ENCODE measurements around the gene CTCFL.
A peak's percentile ranks its signal among the peaks of the same experiment; 100 is the strongest.

CTCFL gene

DNA sequence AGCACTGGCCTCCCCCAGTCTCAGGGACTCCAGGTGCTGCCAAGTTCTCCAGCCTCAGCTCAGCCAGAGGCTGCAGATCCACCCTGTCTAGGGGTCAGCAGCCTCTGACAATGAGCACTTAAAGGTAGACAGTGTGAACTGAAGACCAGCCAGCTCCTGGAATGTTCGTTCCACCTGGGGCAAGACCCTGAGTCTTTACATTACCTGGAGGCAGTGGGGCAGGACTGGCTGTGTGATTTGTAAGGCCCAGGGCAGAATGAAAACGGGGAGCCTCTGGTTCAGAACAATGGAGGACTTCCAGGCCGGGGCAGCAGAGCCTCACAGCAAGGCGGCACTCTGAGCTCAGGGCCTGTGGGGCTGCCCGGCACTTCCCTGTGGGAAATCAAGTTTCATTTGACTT, 65.0 kb downstream of the CTCFL start:
- H3K27ac ChIP-seq (ENCODE audit: low read depth in 2 of 2, low read length in 2 of 2): no peak overlapping the region
- H3K36me3 ChIP-seq (ENCODE audit: control insufficient read depth in 2 of 2, insufficient read depth in 2 of 2, low read length in 2 of 2): no peaks in the 10 kb centered on the region
- no peaks in the 10 kb centered on the region for H3K27me3 ChIP-seq (ENCODE audit: control insufficient read depth in 2 of 2, insufficient read depth in 2 of 2, low read length in 2 of 2)
- no peaks in the 10 kb centered on the region for H3K9me3 ChIP-seq (ENCODE audit: control insufficient read depth in 2 of 2, low read length in 2 of 2)
- no peaks in the 10 kb centered on the region for H3K4me1 ChIP-seq (ENCODE audit: control insufficient read depth in 2 of 2, insufficient read depth in 2 of 2, low read length in 2 of 2)
- H3K4me3 ChIP-seq (ENCODE audit: low read length in 2 of 2): no peak overlapping the region
- H3K9ac ChIP-seq (ENCODE audit: low read depth in 1 of 2, low read length in 2 of 2): no peak overlapping the region

DNA sequence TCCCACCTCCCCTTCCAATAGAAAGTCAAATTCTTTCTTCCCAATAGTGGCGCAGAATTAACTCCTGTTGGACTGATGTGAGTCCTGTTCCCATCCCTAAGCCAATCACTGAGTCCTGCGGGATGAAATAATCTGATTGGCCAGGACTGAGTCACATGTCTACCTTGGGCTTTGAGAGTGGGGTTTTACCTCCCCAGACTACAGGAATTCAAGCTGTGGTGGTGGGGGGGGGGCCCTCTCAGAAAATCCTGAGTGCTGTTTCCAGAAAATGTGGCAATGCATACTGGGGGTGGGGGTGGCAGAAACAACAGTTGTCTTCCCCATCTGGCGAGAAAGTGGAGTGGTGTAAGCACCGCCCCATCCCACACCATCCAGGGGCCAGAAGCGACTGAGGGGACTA, 65.7 kb downstream of the CTCFL start:
- no peaks in the 10 kb centered on the region for H3K9me3 ChIP-seq (ENCODE audit: control insufficient read depth in 2 of 2, low read length in 2 of 2)
- no peaks in the 10 kb centered on the region for H3K36me3 ChIP-seq (ENCODE audit: control insufficient read depth in 2 of 2, insufficient read depth in 2 of 2, low read length in 2 of 2)
- H3K4me1 ChIP-seq (ENCODE audit: control insufficient read depth in 2 of 2, insufficient read depth in 2 of 2, low read length in 2 of 2): no peaks in the 10 kb centered on the region
- no peak overlapping the region for H3K4me3 ChIP-seq (ENCODE audit: low read length in 2 of 2)
- H3K9ac ChIP-seq (ENCODE audit: low read depth in 1 of 2, low read length in 2 of 2): no peak overlapping the region
- no peak overlapping the region for H3K27ac ChIP-seq (ENCODE audit: low read depth in 2 of 2, low read length in 2 of 2)
- no peaks in the 10 kb centered on the region for H3K27me3 ChIP-seq (ENCODE audit: control insufficient read depth in 2 of 2, insufficient read depth in 2 of 2, low read length in 2 of 2)

DNA sequence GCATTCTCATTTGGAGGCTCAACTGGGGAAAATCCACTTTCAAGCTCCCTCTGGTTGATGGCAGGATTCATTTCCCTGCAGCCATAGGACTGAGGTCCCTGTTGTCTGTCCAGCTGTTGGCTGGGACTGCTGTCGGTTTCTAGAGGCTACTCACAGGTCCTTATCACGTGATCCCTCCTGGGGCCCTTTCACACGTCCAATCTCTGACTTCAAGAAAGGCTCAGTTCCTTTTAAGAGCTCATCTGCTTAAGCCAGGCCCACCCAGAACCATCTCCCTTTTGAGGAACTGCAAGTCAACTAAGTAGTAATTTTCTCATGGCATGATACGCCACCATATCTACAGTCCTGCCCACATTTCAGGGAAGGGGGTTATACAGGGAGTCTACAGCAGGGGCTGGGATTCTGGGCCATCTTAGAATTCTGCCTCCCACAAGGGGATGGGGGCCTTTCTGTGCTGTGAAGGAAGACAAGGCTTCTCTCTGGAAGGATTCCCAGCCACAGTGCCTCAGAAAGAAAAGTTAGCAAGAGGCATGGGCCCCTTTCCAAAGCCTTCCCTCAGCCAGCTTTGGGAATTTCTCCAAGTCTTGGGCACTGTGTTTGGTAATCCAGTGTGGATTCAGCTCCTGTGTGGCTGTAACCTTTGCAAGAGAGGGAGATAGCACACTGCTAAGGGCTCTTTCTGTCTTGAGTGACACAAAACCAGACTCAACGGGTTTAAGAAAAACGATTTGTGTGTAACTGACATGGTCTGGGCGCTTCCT, 66.4 kb downstream of the CTCFL start:
- Histone ChIP-seq H3K36me3 (ENCODE audit: control insufficient read depth in 2 of 2, insufficient read depth in 2 of 2, low read length in 2 of 2) (no peaks in the 10 kb centered on the region), H3K27ac (ENCODE audit: low read depth in 2 of 2, low read length in 2 of 2) (no peak overlapping the region), H3K4me1 (ENCODE audit: control insufficient read depth in 2 of 2, insufficient read depth in 2 of 2, low read length in 2 of 2) (no peaks in the 10 kb centered on the region), H3K4me3 (ENCODE audit: low read length in 2 of 2) (no peak overlapping the region), H3K27me3 (ENCODE audit: control insufficient read depth in 2 of 2, insufficient read depth in 2 of 2, low read length in 2 of 2) (no peaks in the 10 kb centered on the region), H3K9ac (ENCODE audit: low read depth in 1 of 2, low read length in 2 of 2) (no peak overlapping the region), H3K9me3 (ENCODE audit: control insufficient read depth in 2 of 2, low read length in 2 of 2) (no peaks in the 10 kb centered on the region)

DNA sequence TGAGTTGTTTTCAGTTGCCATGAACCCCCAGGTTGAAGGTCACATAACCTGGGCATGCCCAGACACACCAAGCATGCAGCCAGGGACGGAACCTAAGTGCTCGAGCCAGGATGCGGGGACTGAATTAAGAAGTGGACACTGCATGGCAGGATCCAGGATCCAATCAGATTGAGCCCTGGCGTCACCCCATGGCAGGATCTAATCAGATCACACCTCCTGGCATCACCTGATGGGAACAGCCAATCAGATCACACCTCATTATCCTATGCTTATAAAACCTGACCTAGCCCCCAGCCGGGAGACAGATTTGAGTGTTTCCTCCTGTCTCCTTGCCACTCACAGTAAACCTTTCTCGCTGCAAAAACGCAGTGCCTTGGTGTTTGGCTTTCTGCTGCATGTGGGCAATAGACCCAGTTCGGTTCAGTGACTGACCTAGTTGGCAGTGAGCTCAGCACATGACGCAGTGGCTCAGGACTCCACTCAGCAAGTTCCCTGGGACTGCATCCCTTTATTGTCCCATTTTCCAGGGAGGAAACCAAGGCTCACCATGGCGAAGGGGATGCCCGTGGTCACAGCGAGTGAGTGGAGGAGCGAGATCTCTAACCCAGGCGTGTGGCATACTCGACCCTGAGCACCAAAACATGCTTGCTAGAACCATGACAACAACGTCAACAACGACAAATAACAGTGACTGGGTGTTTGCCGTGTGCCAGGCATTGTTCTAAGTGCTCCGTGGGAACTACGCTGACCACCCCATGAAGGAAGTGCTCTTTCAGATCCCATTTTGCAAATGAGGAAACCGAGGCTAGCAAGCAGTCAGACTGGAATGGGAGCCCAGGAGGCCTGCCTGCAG, 67.5 kb downstream of the CTCFL start:
- no peaks in the 10 kb centered on the region for H3K9me3 ChIP-seq (ENCODE audit: control insufficient read depth in 2 of 2, low read length in 2 of 2)
- no peaks in the 10 kb centered on the region for H3K4me1 ChIP-seq (ENCODE audit: control insufficient read depth in 2 of 2, insufficient read depth in 2 of 2, low read length in 2 of 2)
- peak overlapping the region in 1 of 2 donors; percentile 39 for H3K27ac ChIP-seq (ENCODE audit: low read depth in 2 of 2, low read length in 2 of 2)
- no peak overlapping the region for H3K4me3 ChIP-seq (ENCODE audit: low read length in 2 of 2)
- H3K36me3 ChIP-seq (ENCODE audit: control insufficient read depth in 2 of 2, insufficient read depth in 2 of 2, low read length in 2 of 2): no peaks in the 10 kb centered on the region
- no peaks in the 10 kb centered on the region for H3K27me3 ChIP-seq (ENCODE audit: control insufficient read depth in 2 of 2, insufficient read depth in 2 of 2, low read length in 2 of 2)
- H3K9ac ChIP-seq (ENCODE audit: low read depth in 1 of 2, low read length in 2 of 2): no peak overlapping the region

DNA sequence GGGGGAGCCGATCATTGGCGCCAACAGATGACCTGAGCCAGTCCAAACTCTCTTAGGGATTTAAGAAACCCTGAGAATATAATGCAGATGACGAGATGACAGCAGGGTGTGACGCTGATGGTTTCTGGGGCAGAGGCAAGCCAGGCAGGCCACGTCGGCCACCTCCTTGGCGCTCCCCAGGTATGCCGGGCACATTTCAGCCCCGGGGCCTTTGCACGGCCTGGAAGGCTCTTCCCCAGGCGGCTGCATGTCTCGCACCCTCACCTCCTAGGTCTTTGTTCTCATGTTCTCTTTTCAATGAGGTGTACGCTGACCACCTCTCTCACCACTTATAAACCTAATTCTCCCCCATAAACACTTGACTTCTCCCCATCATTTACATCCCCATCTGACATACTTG, 68.8 kb downstream of the CTCFL start:
- H3K27ac ChIP-seq (ENCODE audit: low read depth in 2 of 2, low read length in 2 of 2): no peak overlapping the region

DNA sequence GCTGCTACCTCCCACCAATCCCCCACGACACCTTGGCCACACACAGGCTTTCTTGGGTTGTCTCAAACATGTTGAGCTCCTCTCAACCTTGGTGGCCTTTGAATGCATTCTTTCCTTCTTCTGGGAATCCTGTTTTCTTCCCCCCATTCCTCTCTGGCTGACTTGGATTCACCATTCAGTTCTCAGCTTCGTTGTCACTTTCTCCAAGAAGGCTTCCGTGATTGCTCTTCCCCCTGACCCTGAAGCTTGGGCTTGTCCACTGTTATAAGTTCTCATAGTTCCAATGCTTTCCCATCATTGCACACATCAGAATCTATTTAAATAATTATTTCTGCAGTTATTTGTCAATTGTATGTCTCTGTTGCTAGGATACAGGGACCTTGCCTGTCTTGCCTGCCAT, 69.6 kb downstream of the CTCFL start:
- H3K27me3 ChIP-seq (ENCODE audit: control insufficient read depth in 2 of 2, insufficient read depth in 2 of 2, low read length in 2 of 2): no peaks in the 10 kb centered on the region
- H3K4me1 ChIP-seq (ENCODE audit: control insufficient read depth in 2 of 2, insufficient read depth in 2 of 2, low read length in 2 of 2): peaks cover 3 to 4% of the 10 kb centered on the region in 2 donors
- no peak overlapping the region for H3K27ac ChIP-seq (ENCODE audit: low read depth in 2 of 2, low read length in 2 of 2)
- no peak overlapping the region for H3K4me3 ChIP-seq (ENCODE audit: low read length in 2 of 2)
- H3K36me3 ChIP-seq (ENCODE audit: control insufficient read depth in 2 of 2, insufficient read depth in 2 of 2, low read length in 2 of 2): no peaks in the 10 kb centered on the region
- H3K9me3 ChIP-seq (ENCODE audit: control insufficient read depth in 2 of 2, low read length in 2 of 2): no peaks in the 10 kb centered on the region
- no peak overlapping the region for H3K9ac ChIP-seq (ENCODE audit: low read depth in 1 of 2, low read length in 2 of 2)

More for the DNA sequence above, 68.8 kb downstream of the CTCFL start:
- peaks cover under 1 to 3% of the 10 kb centered on the region in 2 donors for H3K4me1 ChIP-seq (ENCODE audit: control insufficient read depth in 2 of 2, insufficient read depth in 2 of 2, low read length in 2 of 2)
- no peak overlapping the region for H3K4me3 ChIP-seq (ENCODE audit: low read length in 2 of 2)
- no peak overlapping the region for H3K9ac ChIP-seq (ENCODE audit: low read depth in 1 of 2, low read length in 2 of 2)
- no peaks in the 10 kb centered on the region for H3K27me3 ChIP-seq (ENCODE audit: control insufficient read depth in 2 of 2, insufficient read depth in 2 of 2, low read length in 2 of 2)
- no peaks in the 10 kb centered on the region for H3K9me3 ChIP-seq (ENCODE audit: control insufficient read depth in 2 of 2, low read length in 2 of 2)
- no peaks in the 10 kb centered on the region for H3K36me3 ChIP-seq (ENCODE audit: control insufficient read depth in 2 of 2, insufficient read depth in 2 of 2, low read length in 2 of 2)

DNA sequence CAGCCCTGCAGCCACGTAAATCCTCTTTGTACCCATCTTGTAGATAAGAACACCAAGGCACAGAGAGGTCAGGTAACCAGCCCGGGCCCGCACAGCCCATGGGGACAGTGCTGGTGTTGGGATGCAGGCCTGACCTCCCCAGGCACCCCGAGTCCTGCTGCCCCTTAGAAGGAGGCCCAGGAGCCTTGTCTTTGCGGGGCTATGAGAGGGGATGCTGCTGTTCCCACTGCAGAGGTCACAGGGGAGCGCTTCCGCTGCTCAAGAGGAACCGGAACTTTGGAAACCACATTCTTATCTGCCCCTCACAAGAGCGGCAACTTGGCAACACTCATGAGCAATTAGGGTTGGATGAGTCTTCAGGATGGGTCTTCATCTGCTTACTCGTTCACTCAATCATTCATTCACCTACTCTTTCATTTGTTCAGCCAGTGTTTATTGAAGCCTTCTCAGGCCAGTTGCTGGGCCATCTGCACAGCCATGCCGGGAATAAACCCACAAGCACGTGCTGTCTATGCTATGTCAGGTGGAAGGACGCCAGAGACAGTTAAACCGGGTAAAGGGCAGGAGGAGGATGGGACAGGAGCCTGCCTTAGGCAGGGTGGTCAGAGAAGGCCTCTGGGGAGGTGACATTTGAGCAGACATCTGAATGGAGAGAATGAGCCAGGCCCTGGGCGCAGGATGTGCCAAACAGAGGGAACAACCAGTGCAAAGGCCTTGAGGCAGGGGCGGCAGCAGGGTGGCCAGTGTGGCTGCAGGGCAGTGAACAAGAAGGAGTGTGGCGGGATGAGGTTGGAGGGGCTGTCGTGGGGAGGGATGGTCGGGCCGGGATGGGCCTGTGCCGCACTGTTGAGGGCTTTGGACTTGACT, 72.9 kb downstream of the CTCFL start:
- Histone ChIP-seq H3K36me3 (ENCODE audit: control insufficient read depth in 2 of 2, insufficient read depth in 2 of 2, low read length in 2 of 2) (no peaks in the 10 kb centered on the region), H3K4me3 (ENCODE audit: low read length in 2 of 2) (no peak overlapping the region), H3K9me3 (ENCODE audit: control insufficient read depth in 2 of 2, low read length in 2 of 2) (no peaks in the 10 kb centered on the region), H3K27ac (ENCODE audit: low read depth in 2 of 2, low read length in 2 of 2) (peak overlapping the region in 1 of 2 donors; percentile 63), H3K27me3 (ENCODE audit: control insufficient read depth in 2 of 2, insufficient read depth in 2 of 2, low read length in 2 of 2) (no peaks in the 10 kb centered on the region), H3K4me1 (ENCODE audit: control insufficient read depth in 2 of 2, insufficient read depth in 2 of 2, low read length in 2 of 2) (peaks cover 3 to 9% of the 10 kb centered on the region in 2 donors), H3K9ac (ENCODE audit: low read depth in 1 of 2, low read length in 2 of 2) (no peak overlapping the region)

DNA sequence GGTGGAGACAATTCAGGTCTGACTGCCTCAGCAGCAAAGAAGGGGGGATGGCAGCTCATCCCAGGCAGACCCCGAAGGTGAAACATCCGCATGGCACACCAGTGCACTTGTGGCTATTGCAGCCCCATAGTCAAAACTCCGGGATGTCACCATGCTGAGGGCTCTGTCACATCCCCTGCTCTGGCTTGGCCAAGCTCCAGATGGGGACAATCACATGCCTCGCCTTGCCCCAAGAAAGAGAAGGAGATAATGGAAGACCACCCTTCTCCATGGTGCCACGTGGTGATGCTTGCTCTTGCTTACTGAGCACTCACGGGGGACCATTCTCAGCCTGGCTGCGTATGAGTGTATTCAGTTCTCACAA, 73.5 kb downstream of the CTCFL start:
- Histone ChIP-seq H3K9me3 (ENCODE audit: control insufficient read depth in 2 of 2, low read length in 2 of 2) (no peaks in the 10 kb centered on the region), H3K36me3 (ENCODE audit: control insufficient read depth in 2 of 2, insufficient read depth in 2 of 2, low read length in 2 of 2) (no peaks in the 10 kb centered on the region), H3K4me3 (ENCODE audit: low read length in 2 of 2) (no peak overlapping the region), H3K4me1 (ENCODE audit: control insufficient read depth in 2 of 2, insufficient read depth in 2 of 2, low read length in 2 of 2) (peaks cover 3 to 9% of the 10 kb centered on the region in 2 donors), H3K27me3 (ENCODE audit: control insufficient read depth in 2 of 2, insufficient read depth in 2 of 2, low read length in 2 of 2) (no peaks in the 10 kb centered on the region), H3K9ac (ENCODE audit: low read depth in 1 of 2, low read length in 2 of 2) (no peak overlapping the region), H3K27ac (ENCODE audit: low read depth in 2 of 2, low read length in 2 of 2) (peak overlapping the region in 1 of 2 donors; percentile 63)

DNA sequence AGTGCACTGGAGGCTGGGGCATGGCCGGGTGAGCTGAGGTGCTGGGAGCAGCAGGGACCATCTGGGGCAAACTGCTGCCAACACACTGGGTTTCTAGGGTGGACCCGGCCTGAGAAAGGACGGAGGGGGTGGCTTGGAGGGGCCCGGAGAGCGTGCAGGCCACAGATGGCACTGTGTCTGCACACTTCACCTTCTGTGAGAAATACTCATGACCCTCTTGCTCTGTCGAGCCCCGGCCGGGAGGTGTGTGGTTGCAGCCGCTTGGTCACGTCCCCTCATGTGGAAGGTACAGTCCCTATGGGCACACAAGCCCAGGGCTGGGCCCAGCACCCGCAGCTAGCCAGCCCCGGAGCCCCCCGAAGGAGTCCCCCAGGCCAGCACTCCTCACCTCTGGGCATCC, 74.0 kb downstream of the CTCFL start:
- H3K27me3 ChIP-seq (ENCODE audit: control insufficient read depth in 2 of 2, insufficient read depth in 2 of 2, low read length in 2 of 2): no peaks in the 10 kb centered on the region
- no peaks in the 10 kb centered on the region for H3K9me3 ChIP-seq (ENCODE audit: control insufficient read depth in 2 of 2, low read length in 2 of 2)
- H3K4me3 ChIP-seq (ENCODE audit: low read length in 2 of 2): peak overlapping the region in 1 of 2 donors; percentile 7
- no peak overlapping the region for H3K9ac ChIP-seq (ENCODE audit: low read depth in 1 of 2, low read length in 2 of 2)
- peaks cover 3 to 9% of the 10 kb centered on the region in 2 donors for H3K4me1 ChIP-seq (ENCODE audit: control insufficient read depth in 2 of 2, insufficient read depth in 2 of 2, low read length in 2 of 2)
- no peaks in the 10 kb centered on the region for H3K36me3 ChIP-seq (ENCODE audit: control insufficient read depth in 2 of 2, insufficient read depth in 2 of 2, low read length in 2 of 2)
- peak overlapping the region; percentile 13 to 63 for H3K27ac ChIP-seq (ENCODE audit: low read depth in 2 of 2, low read length in 2 of 2)
